DMS153 (cell line): ENCODE results near the gene EPS8L1.
"Not testable (repeated sequence)": the region's sequence is repeated elsewhere in the genome, so short reads cannot be mapped to it uniquely, and the experiment has no call there.

ENCODE experiments used
- DNase-seq: peaks from one replicate; lab custom pipeline; 2025; lab: John Stamatoyannopoulos, UW

The EPS8L1 gene

GRCh38 chr19:55094456-55095259, 19.0 kb downstream of the EPS8L1 start:
- DNase-seq, result no peak

DNA sequence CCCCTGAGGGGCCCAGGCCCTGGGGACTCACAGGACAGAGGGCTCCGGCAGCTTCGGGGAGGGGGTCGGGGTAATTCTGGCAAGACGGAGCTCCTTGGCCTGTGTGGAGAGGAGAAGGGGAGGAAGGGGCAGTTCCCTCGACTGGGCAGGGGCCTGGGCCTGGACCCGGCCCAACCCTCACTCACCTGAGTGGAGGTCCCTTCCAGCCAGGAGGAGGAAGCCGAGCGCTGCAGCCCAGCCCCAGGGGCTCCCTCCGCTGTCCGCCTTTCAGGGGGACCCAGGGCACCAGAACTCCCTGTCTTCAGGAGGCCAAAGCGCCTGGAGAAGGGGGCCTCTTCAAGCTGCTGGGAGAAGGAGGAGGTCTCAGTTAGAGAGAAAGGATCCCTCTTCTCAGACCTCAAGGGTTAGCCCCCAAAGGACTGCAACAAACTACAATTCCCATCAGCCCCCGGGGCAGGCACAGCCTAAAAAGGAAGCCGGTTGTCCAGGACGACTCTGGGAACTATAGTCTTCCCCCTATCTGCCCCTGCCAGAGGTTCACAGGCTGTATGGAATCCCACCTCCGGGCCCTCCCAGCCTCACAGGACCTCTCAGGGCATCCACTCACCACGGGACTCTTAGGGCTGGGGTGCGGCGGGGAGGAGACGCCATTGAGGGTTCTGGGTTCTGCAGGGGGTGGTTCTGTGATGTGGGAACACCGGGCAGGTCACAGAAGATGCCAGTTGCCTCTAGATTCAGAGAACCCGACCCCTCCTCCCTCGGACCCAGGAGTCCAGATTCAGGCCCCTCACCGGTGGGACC, 19.8 kb downstream of the EPS8L1 start:
- no peak for DNase-seq

- DNase-seq, result no peak
Measured at GRCh38 chr19:55096061-55096701, 20.5 kb downstream of the EPS8L1 start.

DNA sequence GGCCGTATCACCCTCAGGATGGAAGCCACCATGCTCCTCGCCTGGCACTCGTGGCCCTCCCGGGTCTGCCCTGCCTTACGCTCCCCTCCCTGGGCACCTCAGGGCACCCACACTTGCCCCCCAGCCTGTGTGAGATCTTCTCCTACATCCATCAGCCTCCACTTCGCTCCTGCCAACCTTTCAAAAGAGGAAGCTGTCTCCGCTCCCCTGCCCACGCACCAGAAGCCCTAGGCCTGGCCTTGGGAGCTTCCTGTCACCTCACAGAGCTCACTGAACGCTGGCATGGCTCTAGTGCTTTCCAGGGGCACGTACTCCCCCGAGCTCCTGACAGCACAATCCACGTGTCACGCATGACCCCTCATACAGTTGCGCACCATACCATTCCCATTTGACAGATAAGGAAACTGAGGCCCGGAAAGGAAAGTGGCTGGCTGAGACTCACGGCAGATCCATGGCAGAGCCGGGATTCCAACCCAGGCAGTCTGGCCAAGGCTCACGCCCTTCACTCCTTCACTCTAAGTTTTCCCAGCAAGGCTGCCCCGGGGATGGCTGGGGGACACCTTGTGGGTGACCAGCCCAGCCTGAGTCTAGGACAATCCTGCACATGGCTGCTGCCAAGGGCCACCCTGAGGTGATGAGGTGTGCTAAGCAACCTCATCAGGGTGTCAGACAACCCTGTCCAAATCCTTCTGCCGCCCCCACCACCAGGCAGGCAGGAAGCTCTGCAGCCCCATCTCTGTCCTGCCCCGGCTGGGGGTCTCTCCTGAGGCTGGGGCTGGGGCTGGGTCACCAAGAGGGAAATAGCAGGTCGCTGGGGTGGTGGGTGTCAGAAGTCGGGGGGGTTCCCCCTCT, 22.4 kb downstream of the EPS8L1 start:
- DNase-seq, result no peak

DNA sequence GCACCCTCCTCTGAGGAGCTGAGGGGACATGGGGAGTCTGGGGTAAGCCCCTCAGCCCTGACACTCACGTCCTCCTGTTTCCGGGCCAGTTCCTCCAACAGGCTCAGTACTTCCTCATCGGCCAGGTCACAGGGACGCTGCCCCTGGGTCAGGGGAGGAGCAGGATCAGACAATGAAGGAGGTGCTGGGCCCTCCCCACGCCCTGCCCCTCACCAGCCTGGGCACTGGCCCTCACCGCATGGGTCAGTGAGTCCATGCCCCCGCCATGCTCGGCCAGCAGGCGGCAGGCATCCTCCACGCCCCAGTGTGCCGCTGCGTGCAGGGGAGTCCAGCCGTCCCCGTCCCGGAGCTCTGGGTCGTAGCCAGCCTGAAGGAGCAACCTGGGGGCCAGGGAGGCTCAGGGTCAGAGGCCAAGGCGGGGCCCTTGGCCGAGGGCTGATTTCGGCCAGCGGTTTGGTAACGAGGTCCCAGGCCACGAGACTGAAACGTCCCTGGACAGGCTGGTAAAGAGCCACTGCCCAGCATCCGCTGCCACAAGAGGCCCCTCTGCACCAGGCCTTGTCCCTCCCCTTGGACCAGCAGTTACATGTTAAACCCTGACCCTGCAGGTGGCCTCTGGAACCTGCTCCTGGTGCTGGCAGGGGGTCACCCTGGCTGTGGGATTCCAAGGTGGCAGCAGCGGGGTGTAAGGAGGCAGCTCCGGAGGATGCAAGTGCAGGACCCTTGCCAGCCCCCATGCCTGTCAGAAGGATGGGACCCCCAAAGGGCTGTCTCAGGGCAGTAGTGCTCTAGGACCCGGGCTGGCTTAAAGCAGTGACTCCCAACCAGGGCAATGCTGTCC, 23.3 kb downstream of the EPS8L1 start:
- DNase-seq, result no peak

- no peak for DNase-seq
Measured at GRCh38 chr19:55099557-55100506, 24.2 kb downstream of the EPS8L1 start.

DNA sequence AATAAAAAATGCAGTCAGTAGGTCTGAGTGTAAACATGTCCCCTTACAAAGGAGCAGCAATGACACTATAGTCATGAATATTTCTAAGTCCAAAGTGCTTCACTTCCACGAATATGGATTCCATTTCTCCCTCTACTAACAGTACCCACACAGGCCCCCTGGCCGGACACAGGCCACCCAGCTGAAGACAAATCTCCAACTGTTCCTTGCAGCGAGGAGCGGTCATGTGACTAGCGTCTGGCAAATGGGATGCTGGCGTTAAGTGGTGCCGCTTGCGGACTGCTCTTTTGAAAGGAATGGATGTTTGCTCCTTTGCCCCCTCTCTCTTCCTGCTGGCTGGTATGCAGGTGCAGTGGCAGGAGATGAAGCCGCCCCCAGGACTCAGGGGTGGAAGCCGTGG, 25.6 kb downstream of the EPS8L1 start:
- DNase-seq, result no peak

DNA sequence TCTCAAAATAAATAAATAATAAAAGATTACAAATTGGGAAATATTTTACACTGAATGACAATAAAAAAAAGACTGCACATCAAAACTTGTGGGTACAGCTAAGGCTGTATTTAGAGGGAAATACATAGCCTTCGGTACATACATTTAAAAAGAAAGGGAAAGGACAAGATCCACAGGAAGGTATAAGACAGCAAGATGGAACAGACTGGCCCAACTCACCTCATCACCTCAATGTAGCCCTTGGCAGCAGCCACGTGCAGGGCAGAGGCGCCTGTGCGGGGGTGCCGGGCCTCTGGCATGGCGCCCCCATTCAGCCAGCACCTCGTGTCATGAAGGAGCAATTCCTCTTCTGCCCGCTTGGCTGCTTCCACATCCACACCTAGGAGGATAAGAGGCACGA, 27.5 kb downstream of the EPS8L1 start:
- DNase-seq, result no peak

- DNase-seq, result no peak
Measured at GRCh38 chr19:55105237-55105636, 29.6 kb downstream of the EPS8L1 start.

DNA sequence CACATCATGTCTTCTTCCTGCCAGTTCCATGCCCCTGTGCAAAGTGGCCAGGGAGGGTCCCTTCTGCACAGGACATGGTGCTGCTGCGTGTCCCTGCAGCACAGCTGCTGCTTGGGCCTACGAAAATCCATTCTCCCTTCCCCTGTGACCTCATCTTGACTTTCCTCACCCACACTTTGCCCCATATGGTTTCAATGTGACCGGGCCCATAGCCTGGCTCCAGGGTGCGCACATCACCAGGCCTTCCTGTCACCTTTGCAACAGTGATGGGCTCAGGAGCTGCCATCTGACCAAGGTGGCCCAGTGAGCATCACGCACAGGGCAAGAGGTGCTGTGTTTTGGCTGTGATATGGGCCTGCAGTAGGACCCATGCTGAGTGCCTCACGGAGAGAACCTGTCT, 30.9 kb downstream of the EPS8L1 start:
- DNase-seq, result no peak

DNA sequence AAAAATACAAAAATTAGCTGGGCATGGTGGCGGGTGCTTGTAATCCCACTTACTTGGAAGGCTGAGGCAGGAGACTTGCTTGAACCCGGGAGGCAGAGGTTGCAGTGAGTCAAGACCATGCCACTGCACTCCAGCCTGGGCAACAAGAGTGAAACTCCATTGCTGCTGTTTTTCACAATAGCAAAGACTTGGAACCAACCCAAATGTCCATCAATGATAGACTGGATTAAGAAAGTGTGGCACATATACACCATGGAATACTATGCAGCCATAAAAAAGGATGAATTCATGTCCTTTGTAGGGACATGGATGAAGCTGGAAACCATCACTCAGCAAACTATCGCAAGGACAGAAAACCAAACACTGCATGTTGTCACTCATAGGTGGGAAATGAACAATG, 31.6 kb downstream of the EPS8L1 start:
- not testable (repeated sequence) for DNase-seq

DNA sequence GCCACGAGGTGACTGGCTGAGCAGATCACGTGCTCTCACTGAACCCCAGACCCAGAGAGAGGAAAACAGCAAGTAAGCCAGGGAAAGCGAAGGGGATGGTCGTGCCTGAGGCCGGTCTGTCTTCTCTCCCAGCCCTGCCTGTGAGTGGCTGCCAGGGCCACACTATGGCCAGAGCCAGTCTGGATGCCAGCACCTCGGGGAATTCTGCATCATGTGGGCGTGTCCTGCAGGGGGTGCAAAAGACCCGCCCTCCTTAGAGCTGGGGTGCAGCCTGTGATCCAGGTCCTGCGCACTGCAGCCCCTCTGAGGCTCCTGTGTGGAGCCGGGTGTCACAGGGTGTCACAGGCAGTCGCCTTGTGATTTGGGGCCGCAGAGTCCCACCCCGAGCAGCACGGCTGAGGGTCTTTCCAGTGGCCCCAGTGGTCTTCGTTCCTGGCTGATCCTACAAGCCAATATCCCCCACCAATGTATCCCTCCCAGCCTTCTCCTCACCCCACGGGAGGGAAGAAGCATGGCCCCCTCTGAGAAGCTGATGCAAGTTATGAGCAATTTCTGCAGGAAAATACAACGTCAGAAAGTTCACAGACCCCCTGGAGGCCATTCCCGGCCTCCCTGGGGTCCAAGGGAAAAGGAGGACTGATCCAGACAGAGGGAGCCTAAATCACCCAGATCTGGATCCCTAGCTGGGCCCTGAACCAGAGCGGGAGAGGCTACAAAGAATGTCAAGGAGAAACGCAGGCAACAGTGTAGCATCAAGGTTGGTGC, 34.0 kb downstream of the EPS8L1 start:
- DNase-seq, result no peak

GRCh38 chr19:55111238-55111831, 35.7 kb downstream of the EPS8L1 start:
- DNase-seq, result no peak

DNA sequence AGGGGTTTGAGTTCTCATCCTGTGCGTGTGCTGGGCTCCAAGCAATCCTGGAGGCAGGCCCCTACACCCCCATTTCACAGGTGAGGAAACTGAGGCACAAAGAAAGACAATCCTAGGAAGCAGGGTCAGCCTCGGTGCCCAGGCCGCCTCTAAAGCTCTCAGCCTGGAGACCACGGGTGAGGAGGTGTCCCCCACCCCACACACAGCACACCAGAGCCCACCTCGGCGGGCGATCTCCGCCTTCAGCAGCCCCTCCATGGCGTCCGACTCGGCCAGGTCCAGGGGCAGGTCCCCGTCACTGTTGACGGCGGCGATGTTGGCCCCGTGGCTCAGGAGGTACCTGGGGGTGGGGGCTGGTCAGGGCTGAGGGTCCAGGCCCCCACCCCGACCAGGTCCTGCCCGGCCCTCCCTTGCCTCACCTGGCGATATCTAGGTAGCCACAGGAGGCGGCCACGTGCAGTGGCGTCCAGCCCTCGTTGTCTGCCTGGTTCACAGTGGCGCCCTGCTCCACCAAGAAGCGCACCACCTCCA, 36.6 kb downstream of the EPS8L1 start:
- no peak for DNase-seq

GRCh38 chr19:55112777-55113569, 37.3 kb downstream of the EPS8L1 start:
- DNase-seq, result no peak

GRCh38 chr19:55113570-55114039, 37.9 kb downstream of the EPS8L1 start:
- DNase-seq, result no peak

DNA sequence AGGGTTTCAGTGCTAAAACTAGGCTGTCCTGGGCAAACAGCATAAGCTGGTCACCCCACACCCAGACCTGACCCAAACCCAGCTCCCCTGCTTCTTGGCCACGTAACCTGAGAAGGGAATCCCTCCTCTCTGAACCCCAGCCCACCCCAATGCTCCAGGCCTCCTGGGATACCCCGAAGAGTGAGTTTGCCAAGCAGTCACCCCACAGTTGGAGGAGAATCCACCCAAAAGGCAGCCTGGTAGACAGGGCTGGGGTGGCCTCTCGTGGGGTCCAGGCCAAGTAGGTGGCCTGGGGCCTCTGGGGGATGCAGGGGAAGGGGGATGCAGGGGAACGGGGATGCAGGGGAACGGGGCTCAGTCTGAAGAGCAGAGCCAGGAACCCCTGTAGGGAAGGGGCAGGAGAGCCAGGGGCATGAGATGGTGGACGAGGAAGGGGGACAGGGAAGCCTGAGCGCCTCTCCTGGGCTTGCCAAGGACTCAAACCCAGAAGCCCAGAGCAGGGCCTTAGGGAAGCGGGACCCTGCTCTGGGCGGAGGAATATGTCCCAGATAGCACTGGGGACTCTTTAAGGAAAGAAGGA, 39.0 kb downstream of the EPS8L1 start:
- DNase-seq, result no peak
